Measurements from ENCODE around the gene B3GNT7.

- TF ChIP-seq POLR2AphosphoS5 (IDR thresholded peaks at IDR 0.05) (no peak), CTCF (IDR thresholded peaks at IDR 0.05; ENCODE audit: poor library complexity, severe bottlenecking) (no peak), MXI1 (conservative IDR thresholded peaks at IDR 0.05; ENCODE audit: poor library complexity, severe bottlenecking) (no peak), TAF1 (IDR thresholded peaks at IDR 0.05; ENCODE audit: low read depth) (no peak), EZH2 (IDR thresholded peaks at IDR 0.05; ENCODE audit: borderline replicate concordance, insufficient read depth, low read length, poor library complexity, severe bottlenecking) (no peak), EP300 (conservative IDR thresholded peaks at IDR 0.05; ENCODE audit: poor library complexity, severe bottlenecking) (no peak), RAD21 (conservative IDR thresholded peaks at IDR 0.05) (no peak), SMC3 (conservative IDR thresholded peaks at IDR 0.05; ENCODE audit: poor library complexity) (no peak)
Observed at GRCh38 chr2:231370429-231370748, 25.1 kb upstream of the B3GNT7 start.
